Upper lobe of left lung (tissue), 6 donors: ENCODE results near the gene FCN1. TPM values are rescaled to one million over a fixed set of nuclear protein-coding genes. Genes with fewer than 3 reads are reported as not detected.

Experiments
- ATAC-seq, 2 donors: fragments of 200-7000 bp; cut with Tn5 transposase; one replicate each; pipeline ENCODE4 v1.9.1; 2022; ENCODE audit warnings: mild to moderate bottlenecking in 2 of 2, moderate library complexity in 2 of 2; ENCODE audit not compliant: low FRiP score in 2 of 2
- DNase-seq, 2 donors: peaks; one replicate each; pipeline ENCODE4 v3.0.0-alpha.2; 2019 to 2020
- H3K27ac ChIP-seq, 4 donors: fragments of 200-600 bp; sonication (generic); one replicate each; pipeline ENCODE4 v1.5.1; 2016 to 2019
- H3K27me3 ChIP-seq, 4 donors: fragments of 200-600 bp; sonication (generic); one replicate each; pipeline ENCODE4 v1.5.1; 2017 to 2019
- H3K36me3 ChIP-seq, 4 donors: fragments of 200-600 bp; sonication (generic); one replicate each; pipeline ENCODE4 v1.5.1; 2016 to 2019
- H3K4me1 ChIP-seq, 4 donors: fragments of 200-600 bp; sonication (generic); one replicate each; pipeline ENCODE4 v1.5.1; 2018 to 2019
- H3K4me3 ChIP-seq, 4 donors: fragments of 200-600 bp; sonication (generic); one replicate each; pipeline ENCODE4 v1.5.1; 2017 to 2019; ENCODE audit warnings: mild to moderate bottlenecking in 2 of 4, moderate library complexity in 1 of 4
- H3K9me3 ChIP-seq, 4 donors: fragments of 200-600 bp; sonication (generic); one replicate each; pipeline ENCODE4 v1.5.1; 2018 to 2019
- CTCF ChIP-seq, 6 experiments: fragments of 450-650 bp in 4 of 6; fragments of 200-600 bp in 2 of 6; sonication (generic) in 2 of 6; IDR thresholded peaks; one replicate each; pipeline ENCODE4 v1.5.1; 2016 to 2019; ENCODE audit warnings: antibody characterized with exemption in 6 of 6
- EP300 ChIP-seq, 4 donors: sonication (generic); formaldehyde crosslinking; IDR thresholded peaks; one replicate each; pipeline ENCODE4 v1.5.1; 2017; ENCODE audit warnings: antibody characterized with exemption in 4 of 4, control low read depth in 2 of 4
- POLR2A ChIP-seq, 4 donors: fragments of 450-650 bp; IDR thresholded peaks; one replicate each; pipeline ENCODE4 v1.5.1; 2016 to 2017; ENCODE audit warnings: antibody characterized with exemption in 4 of 4, mild to moderate bottlenecking in 2 of 4
- POLR2AphosphoS5 ChIP-seq, 2 donors: sonication (generic); formaldehyde crosslinking; IDR thresholded peaks; one replicate each; pipeline ENCODE4 v1.5.1; 2017; ENCODE audit warnings: antibody characterized with exemption in 2 of 2
- WGBS, 2 donors: methylation state at CpG; one replicate each; pipeline ENCODE4 v1.1.5; 2017 to 2018; 5-methylcytosine and 5-hydroxymethylcytosine counted together
- total RNA-seq, 6 donors: library from RNA; depleted of rRNA in 4 of 6; stranded (reverse); fragments of >200 nt in 4 of 6; gene quantifications; one replicate each; pipeline versions ENCODE4 v1.1.0 to v1.2.1, GENCODE V29; 2016 to 2021
- donor health status: DM: no; HTN: no; CAD: no; lungs with moderate emphysema.
- donor health status: DM: no; HTN: yes; CAD: no; lungs with severe emphysema.

The FCN1 gene
- total RNA-seq, 6 donors from 2014 or later, result 11.5 to 147 (median 19.7) TPM

- Histone ChIP-seq H3K27me3 (no peaks in the 10 kb centered on the region), H3K36me3 (no peaks in the 10 kb centered on the region), H3K4me1 (peaks cover 5 to 12% (median 8%) of the 10 kb centered on the region in 4 donors), H3K9me3 (no peaks in the 10 kb centered on the region), H3K4me3 (no peak overlapping the region), H3K27ac (no peak overlapping the region)
- 80 to 82% methylated on average over 13 of the region's 13 CpGs for WGBS, 2 donors
- ATAC-seq, result no peak
- no peak for DNase-seq
- TF ChIP-seq POLR2AphosphoS5 (IDR thresholded peaks at IDR 0.05), result no peak
- TF ChIP-seq CTCF (IDR thresholded peaks at IDR 0.05), result no peak
- no peak for TF ChIP-seq POLR2A (IDR thresholded peaks at IDR 0.05)
- TF ChIP-seq EP300 (IDR thresholded peaks at IDR 0.05), result no peak
These were observed 12.7 kb upstream of the FCN1 start for GRCh38 chr9:134930398-134930797.

DNA sequence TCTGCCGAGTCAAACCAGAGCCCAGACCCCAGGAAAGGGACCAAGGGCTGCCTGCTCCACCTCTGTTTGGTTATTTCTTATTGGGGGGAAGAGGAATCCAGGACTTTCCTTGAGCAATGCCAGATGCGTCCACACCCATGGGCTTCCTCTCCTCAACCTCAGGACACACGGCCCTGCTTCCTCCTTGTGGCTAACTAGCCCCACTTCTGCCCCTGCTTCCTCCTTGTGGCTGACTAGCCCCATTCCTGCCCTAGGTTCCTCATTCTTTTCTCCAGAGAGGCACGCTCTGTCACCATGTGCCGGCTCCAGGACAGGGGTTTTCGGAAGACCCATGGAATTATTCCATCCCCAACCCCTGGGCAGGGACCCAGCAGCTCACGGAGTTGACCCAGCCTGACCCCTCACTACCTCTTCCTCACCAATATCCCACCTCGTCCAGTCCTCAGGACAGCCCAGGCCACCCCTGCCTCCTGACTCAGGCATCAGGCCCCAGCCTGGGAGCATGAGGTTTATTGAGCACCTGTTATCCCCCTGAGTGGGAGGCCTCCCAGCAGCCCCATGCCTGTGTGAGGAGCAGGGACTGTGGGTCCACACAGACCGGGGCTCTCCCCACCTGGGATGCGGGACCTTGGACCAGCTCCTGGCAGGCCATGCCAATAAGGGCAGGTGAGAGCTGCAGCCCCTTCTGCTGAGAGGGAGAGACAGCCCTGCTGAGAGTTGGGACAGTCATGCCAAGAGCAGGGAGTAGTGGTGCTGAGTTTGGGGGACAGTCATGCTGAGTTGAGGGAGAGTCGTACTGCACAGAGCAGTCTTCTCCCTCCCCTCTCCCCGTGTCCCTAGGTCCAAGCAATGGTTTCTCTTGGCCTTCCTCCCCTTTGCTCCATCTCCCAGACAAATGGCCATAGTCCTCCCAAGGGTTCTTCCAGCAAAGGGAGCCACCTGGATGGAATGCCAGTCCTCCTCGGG lies 11.8 kb upstream of the FCN1 start:
- peaks cover 5 to 12% (median 8%) of the 10 kb centered on the region in 4 donors for H3K4me1 ChIP-seq
- WGBS, 2 donors, result 52 to 63% methylated on average over 10 to 12 of the region's 13 CpGs
- peak in 1 of 6 experiments; percentile 28 for TF ChIP-seq CTCF (IDR thresholded peaks at IDR 0.05)
- TF ChIP-seq POLR2A (IDR thresholded peaks at IDR 0.05), result peak in 1 of 4 donors; percentile 16
- no peak for TF ChIP-seq POLR2AphosphoS5 (IDR thresholded peaks at IDR 0.05)
- peak overlapping the region in 2 of 4 donors; percentile 56 to 68 for H3K27ac ChIP-seq
- peak in 1 of 2 donors; percentile 81 for DNase-seq
- peak; percentile 86 to 94 for ATAC-seq
- H3K4me3 ChIP-seq, result no peak overlapping the region
- H3K9me3 ChIP-seq, result no peaks in the 10 kb centered on the region
- H3K27me3 ChIP-seq, result no peaks in the 10 kb centered on the region
- no peaks in the 10 kb centered on the region for H3K36me3 ChIP-seq

- H3K4me1 ChIP-seq, result peaks cover 0 to 10% (median 7%) of the 10 kb centered on the region in 4 donors
- peak overlapping the region in 2 of 4 donors; percentile 56 to 68 for H3K27ac ChIP-seq
- H3K9me3 ChIP-seq, result no peaks in the 10 kb centered on the region
- TF ChIP-seq POLR2A (IDR thresholded peaks at IDR 0.05), result no peak
- TF ChIP-seq POLR2AphosphoS5 (IDR thresholded peaks at IDR 0.05), result no peak
- no peak for TF ChIP-seq CTCF (IDR thresholded peaks at IDR 0.05)
- no peak for TF ChIP-seq EP300 (IDR thresholded peaks at IDR 0.05)
- no peak for DNase-seq
- 56 to 69% methylated on average over 10 to 14 of the region's 15 CpGs for WGBS, 2 donors
- H3K27me3 ChIP-seq, result no peaks in the 10 kb centered on the region
- peak; percentile 28 to 30 for ATAC-seq
- H3K4me3 ChIP-seq, result no peak overlapping the region
- H3K36me3 ChIP-seq, result no peaks in the 10 kb centered on the region
These were observed 10.9 kb upstream of the FCN1 start for GRCh38 chr9:134928436-134929192.

DNA sequence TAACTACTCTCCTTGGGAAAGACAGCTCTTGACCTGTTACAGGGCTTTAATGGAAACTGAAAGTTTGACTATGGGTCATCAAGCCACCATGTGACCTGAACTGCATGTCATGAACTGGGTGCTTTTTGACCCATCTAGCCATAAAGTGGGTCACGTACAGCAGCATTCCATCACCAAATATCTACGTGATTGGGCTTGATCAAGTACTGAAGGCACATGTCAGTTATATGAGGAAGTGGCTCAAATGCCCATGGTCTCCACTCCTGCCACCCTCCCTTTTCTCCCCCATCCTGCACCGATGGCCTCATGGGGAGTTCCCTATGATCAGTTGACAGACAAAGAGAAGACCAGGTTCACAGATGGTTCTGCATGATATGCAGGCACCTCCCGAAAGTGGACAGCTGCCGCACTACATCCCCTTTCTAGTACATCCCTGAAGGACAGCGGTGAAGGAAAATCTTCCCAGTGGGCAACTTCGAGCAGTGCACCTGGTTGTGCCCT lies 7.3 kb upstream of the FCN1 start:
- Histone ChIP-seq H3K4me1 (peaks cover 4 to 19% (median 9%) of the 10 kb centered on the region in 4 donors), H3K27ac (no peak overlapping the region), H3K9me3 (peaks cover 0 to under 1% (median 0%) of the 10 kb centered on the region in 4 donors), H3K4me3 (no peak overlapping the region), H3K36me3 (no peaks in the 10 kb centered on the region), H3K27me3 (no peaks in the 10 kb centered on the region)
- 56 to 88% methylated on average over 6 to 7 of the region's 7 CpGs for WGBS, 2 donors
- ATAC-seq, result no peak
- DNase-seq, result no peak
- TF ChIP-seq POLR2AphosphoS5 (IDR thresholded peaks at IDR 0.05) (no peak), CTCF (IDR thresholded peaks at IDR 0.05) (no peak), POLR2A (IDR thresholded peaks at IDR 0.05) (no peak), EP300 (IDR thresholded peaks at IDR 0.05) (no peak)
